ENCODE results near the gene TYW3.

DNA sequence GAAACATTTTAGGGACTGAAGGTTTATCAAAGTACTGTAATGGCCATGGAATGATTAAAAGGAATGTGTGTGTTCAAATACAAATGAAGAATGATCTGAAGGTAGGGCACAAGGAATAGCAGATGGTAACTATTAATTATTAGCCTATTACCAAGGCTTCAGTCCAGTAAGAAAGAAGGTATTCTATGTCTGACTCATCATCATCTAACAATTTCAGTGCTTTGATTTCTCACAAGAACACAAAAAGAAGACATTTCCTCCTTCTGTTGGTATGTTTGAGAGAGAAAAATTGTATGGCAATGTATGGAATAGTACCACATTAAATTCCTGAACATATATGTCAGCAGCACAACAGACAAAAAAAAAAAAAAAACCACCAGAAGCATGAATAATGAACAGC lies 57.5 kb downstream of the TYW3 start:
- TF ChIP-seq, protein P1, sequence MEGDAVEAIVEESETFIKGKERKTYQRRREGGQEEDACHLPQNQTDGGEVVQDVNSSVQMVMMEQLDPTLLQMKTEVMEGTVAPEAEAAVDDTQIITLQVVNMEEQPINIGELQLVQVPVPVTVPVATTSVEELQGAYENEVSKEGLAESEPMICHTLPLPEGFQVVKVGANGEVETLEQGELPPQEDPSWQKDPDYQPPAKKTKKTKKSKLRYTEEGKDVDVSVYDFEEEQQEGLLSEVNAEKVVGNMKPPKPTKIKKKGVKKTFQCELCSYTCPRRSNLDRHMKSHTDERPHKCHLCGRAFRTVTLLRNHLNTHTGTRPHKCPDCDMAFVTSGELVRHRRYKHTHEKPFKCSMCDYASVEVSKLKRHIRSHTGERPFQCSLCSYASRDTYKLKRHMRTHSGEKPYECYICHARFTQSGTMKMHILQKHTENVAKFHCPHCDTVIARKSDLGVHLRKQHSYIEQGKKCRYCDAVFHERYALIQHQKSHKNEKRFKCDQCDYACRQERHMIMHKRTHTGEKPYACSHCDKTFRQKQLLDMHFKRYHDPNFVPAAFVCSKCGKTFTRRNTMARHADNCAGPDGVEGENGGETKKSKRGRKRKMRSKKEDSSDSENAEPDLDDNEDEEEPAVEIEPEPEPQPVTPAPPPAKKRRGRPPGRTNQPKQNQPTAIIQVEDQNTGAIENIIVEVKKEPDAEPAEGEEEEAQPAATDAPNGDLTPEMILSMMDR (IDR thresholded peaks at IDR 0.05; ENCODE audit: low read depth, low read length), result no peak
- TF ChIP-seq POLR2A (IDR thresholded peaks at IDR 0.05; ENCODE audit: extremely low read depth, insufficient read length), result no peak
